HUES48 (cell line): ENCODE measurements around the gene GNAI2.
A peak's percentile ranks its signal among the peaks of the same experiment; 100 is the strongest.

ENCODE experiments used
- H3K27ac ChIP-seq: one replicate; pipeline ENCODE4 v1.7.0; 2013; ENCODE audit warnings: low read depth, low read length, inconsistent platforms
- H3K27me3 ChIP-seq: 2 replicates; pipeline ENCODE4 v1.6.1; 2013; ENCODE audit warnings: mild to moderate bottlenecking, low read length; ENCODE audit not compliant: control insufficient read depth, insufficient read depth
- H3K36me3 ChIP-seq: 2 replicates; pipeline ENCODE4 v1.6.1; 2013; ENCODE audit warnings: low read length; ENCODE audit not compliant: control insufficient read depth, insufficient read depth
- H3K4me1 ChIP-seq: 2 replicates; pipeline ENCODE4 v1.6.1; 2013; ENCODE audit warnings: mild to moderate bottlenecking, low read length; ENCODE audit not compliant: control insufficient read depth, insufficient read depth
- H3K4me3 ChIP-seq: 2 replicates; pipeline ENCODE4 v1.5.1; 2013; ENCODE audit warnings: mild to moderate bottlenecking, low read depth, low read length
- H3K9ac ChIP-seq: 2 replicates; pipeline ENCODE4 v1.6.1; 2013; ENCODE audit warnings: mild to moderate bottlenecking, low read depth, low read length, moderate library complexity
- H3K9me3 ChIP-seq: 2 replicates; pipeline ENCODE4 v1.6.1; 2013; ENCODE audit warnings: low read length; ENCODE audit not compliant: control insufficient read depth, insufficient read depth

GNAI2 gene

GRCh38 chr3:50214824-50215223 lies 21.2 kb upstream of the GNAI2 start:
- no peak overlapping the region for H3K9ac ChIP-seq

GRCh38 chr3:50215529-50215928 lies 20.5 kb upstream of the GNAI2 start:
- H3K27me3 ChIP-seq: no peaks in the 10 kb centered on the region
- no peak overlapping the region for H3K4me3 ChIP-seq
- H3K9me3 ChIP-seq: no peaks in the 10 kb centered on the region
- no peak overlapping the region for H3K9ac ChIP-seq
- peaks cover 7% of the 10 kb centered on the region for H3K4me1 ChIP-seq
- H3K27ac ChIP-seq: no peak overlapping the region
- no peaks in the 10 kb centered on the region for H3K36me3 ChIP-seq

More at GRCh38 chr3:50214824-50215223, 21.2 kb upstream of the GNAI2 start:
- Histone ChIP-seq H3K27me3 (no peaks in the 10 kb centered on the region), H3K4me3 (no peak overlapping the region), H3K36me3 (no peaks in the 10 kb centered on the region), H3K9me3 (no peaks in the 10 kb centered on the region), H3K4me1 (peaks cover 14% of the 10 kb centered on the region), H3K27ac (no peak overlapping the region)

DNA sequence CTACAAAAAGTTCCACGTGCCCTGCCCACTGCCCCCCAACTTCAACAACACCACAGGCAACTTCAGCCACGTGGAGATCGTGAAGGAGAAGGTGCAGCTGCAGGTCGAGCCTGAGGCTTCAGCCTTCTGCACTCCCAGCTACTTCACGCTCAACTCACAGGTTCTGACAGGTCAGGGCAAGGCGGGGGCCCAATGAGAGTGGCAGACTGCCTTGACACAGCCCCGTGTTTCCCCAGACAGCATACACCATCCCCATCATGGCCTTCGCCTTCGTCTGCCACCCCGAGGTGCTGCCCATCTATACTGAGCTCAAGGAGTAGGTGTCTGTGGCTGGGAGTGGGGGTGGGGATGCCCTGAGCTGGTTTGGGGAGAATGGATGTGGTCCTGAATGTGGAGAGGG lies 18.3 kb upstream of the GNAI2 start:
- Histone ChIP-seq H3K4me3 (no peak overlapping the region), H3K9ac (no peak overlapping the region), H3K4me1 (no peaks in the 10 kb centered on the region; the same call in 1 of the 2 replicates), H3K36me3 (no peaks in the 10 kb centered on the region), H3K9me3 (no peaks in the 10 kb centered on the region), H3K27ac (no peak overlapping the region), H3K27me3 (no peaks in the 10 kb centered on the region)

- Histone ChIP-seq H3K4me3 (no peak overlapping the region), H3K9ac (no peak overlapping the region), H3K27me3 (no peaks in the 10 kb centered on the region), H3K27ac (no peak overlapping the region), H3K4me1 (no peaks in the 10 kb centered on the region; the same call in 1 of the 2 replicates), H3K9me3 (no peaks in the 10 kb centered on the region), H3K36me3 (no peaks in the 10 kb centered on the region)
These were observed 17.6 kb upstream of the GNAI2 start for GRCh38 chr3:50218448-50218847.

DNA sequence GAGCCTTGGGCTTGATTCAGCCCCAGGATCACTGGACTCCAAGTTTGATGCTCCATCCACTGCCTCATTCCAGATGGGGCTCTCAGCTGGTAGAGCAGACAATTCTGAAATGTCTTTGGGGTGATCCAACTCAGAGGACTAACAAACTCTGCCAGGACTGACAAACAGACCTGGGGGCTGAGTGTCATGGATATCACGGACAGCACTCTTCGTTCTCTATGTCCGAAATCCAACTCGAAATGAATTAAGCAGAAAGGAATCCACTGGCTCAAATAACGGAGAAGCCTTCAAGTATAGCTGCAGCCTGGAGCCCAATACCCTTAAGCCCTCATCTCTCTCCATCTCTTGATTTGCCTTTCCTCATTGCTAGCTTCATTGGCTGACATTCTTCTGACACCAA lies 16.7 kb upstream of the GNAI2 start:
- no peaks in the 10 kb centered on the region for H3K9me3 ChIP-seq
- H3K4me1 ChIP-seq: no peaks in the 10 kb centered on the region; the same call in 1 of the 2 replicates
- H3K4me3 ChIP-seq: no peak overlapping the region
- no peak overlapping the region for H3K27ac ChIP-seq
- no peaks in the 10 kb centered on the region for H3K27me3 ChIP-seq
- H3K36me3 ChIP-seq: no peaks in the 10 kb centered on the region
- no peak overlapping the region for H3K9ac ChIP-seq

GRCh38 chr3:50220109-50220508 lies 15.9 kb upstream of the GNAI2 start:
- H3K4me3 ChIP-seq: no peak overlapping the region
- H3K27me3 ChIP-seq: no peaks in the 10 kb centered on the region
- H3K9me3 ChIP-seq: no peaks in the 10 kb centered on the region
- no peak overlapping the region for H3K27ac ChIP-seq
- H3K9ac ChIP-seq: no peak overlapping the region
- no peaks in the 10 kb centered on the region; the same call in 1 of the 2 replicates for H3K4me1 ChIP-seq
- no peaks in the 10 kb centered on the region for H3K36me3 ChIP-seq

DNA sequence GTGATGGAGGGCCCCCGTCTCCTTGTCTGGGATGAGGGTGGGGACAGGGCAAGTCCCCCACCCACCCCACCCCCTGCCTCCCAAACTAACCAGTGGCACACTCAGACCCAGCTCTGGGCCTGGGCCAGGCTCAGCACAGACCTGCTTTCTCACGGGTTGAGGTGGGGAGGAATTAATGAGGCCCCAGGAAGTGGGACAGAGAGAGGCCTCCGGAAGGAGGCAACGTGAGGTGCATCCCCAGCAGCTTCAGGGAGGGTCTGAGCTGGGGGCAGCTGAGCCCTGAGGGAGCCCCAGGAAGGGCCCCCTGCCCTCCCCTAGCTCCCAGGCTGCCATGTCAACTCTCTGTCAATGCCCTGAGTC lies 15.0 kb upstream of the GNAI2 start:
- H3K27ac ChIP-seq: no peak overlapping the region
- no peak overlapping the region for H3K9ac ChIP-seq
- no peaks in the 10 kb centered on the region; the same call in 1 of the 2 replicates for H3K4me1 ChIP-seq
- H3K4me3 ChIP-seq: no peak overlapping the region
- no peaks in the 10 kb centered on the region for H3K9me3 ChIP-seq
- H3K36me3 ChIP-seq: no peaks in the 10 kb centered on the region
- H3K27me3 ChIP-seq: no peaks in the 10 kb centered on the region; the same call in 1 of the 2 replicates

GRCh38 chr3:50221411-50222168 lies 14.4 kb upstream of the GNAI2 start:
- Histone ChIP-seq H3K27ac (no peak overlapping the region), H3K9ac (no peak overlapping the region), H3K9me3 (no peaks in the 10 kb centered on the region), H3K4me3 (no peak overlapping the region), H3K4me1 (no peaks in the 10 kb centered on the region; the same call in 1 of the 2 replicates), H3K36me3 (no peaks in the 10 kb centered on the region), H3K27me3 (no peaks in the 10 kb centered on the region; the same call in 1 of the 2 replicates)

DNA sequence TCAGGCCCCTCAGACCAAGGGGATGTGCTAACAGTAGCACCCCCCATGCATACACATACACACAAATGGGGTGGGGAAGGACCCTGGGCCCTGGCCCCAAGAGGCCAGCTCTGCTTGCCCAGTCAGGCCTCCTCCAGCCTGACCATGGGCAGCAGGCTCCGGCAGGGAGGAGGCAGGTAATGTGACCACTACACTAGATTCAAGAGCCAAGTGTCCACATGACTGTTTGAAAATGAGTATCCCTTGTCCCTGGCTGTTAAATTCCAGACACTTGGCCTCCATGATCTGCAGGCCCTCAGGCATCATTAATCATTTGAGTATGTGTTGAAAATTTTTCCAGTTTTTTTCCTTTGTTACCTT lies 13.9 kb upstream of the GNAI2 start:
- no peaks in the 10 kb centered on the region; the same call in 1 of the 2 replicates for H3K4me1 ChIP-seq

GRCh38 chr3:50224639-50225038 lies 11.4 kb upstream of the GNAI2 start:
- no peak overlapping the region for H3K4me3 ChIP-seq
- no peak overlapping the region for H3K9ac ChIP-seq
- H3K4me1 ChIP-seq: peaks cover 15% of the 10 kb centered on the region
- H3K9me3 ChIP-seq: no peaks in the 10 kb centered on the region
- H3K27me3 ChIP-seq: peaks cover 5% of the 10 kb centered on the region
- H3K36me3 ChIP-seq: no peaks in the 10 kb centered on the region
- H3K27ac ChIP-seq: no peak overlapping the region

More for the DNA sequence above, 13.9 kb upstream of the GNAI2 start:
- no peaks in the 10 kb centered on the region for H3K9me3 ChIP-seq
- peaks cover 5% of the 10 kb centered on the region for H3K27me3 ChIP-seq
- H3K36me3 ChIP-seq: no peaks in the 10 kb centered on the region
- H3K9ac ChIP-seq: no peak overlapping the region
- H3K27ac ChIP-seq: no peak overlapping the region
- no peak overlapping the region for H3K4me3 ChIP-seq

DNA sequence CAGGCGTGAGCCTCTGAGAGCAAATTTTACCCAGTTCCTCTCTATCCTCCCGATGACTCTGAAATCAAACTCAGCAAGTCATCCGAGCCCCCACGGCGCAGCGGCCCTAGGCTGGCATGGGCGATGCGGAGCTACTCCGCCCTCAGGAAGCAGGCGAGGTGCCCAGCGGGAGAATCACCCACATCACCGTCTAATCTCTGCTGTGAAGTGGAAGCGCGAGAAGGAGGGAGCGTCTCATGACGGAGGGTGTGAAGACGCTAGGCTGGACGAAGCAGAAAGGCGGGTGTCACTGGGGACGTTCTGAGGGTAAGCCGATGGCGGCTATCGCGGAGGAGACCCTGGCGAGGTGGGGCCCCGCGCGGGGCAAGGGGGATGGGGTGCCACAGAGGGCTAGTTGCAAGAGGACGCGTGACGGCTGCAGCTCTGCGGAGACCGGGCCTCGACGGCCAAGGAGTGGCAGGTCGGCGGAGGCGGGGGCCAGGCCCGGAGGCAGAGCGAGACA lies 9.1 kb upstream of the GNAI2 start:
- no peak overlapping the region for H3K9ac ChIP-seq
- H3K27ac ChIP-seq: no peak overlapping the region
- peaks cover 15% of the 10 kb centered on the region for H3K4me1 ChIP-seq
- no peaks in the 10 kb centered on the region for H3K36me3 ChIP-seq
- H3K4me3 ChIP-seq: peak overlapping the region; percentile 67
- H3K9me3 ChIP-seq: no peaks in the 10 kb centered on the region
- H3K27me3 ChIP-seq: peaks cover 5% of the 10 kb centered on the region
